GM21737 (cell line): ENCODE measurements around the gene GLDC.
A peak's percentile ranks its signal among the peaks of the same experiment; 100 is the strongest.
"Not testable (repeated sequence)": the region's sequence is repeated elsewhere in the genome, so short reads cannot be mapped to it uniquely, and the experiment has no call there.

ENCODE experiments used
- ATAC-seq: cut with Tn5 transposase; IDR thresholded peaks from one replicate; pipeline ENCODE4 v1.9.1; 2021; ENCODE audit warnings: mild to moderate bottlenecking, moderate library complexity; ENCODE audit not compliant: unreplicated experiment

The GLDC gene

GRCh38 chr9:6625363-6625762 is 20.2 kb downstream of the GLDC start:
- no peak for ATAC-seq

DNA sequence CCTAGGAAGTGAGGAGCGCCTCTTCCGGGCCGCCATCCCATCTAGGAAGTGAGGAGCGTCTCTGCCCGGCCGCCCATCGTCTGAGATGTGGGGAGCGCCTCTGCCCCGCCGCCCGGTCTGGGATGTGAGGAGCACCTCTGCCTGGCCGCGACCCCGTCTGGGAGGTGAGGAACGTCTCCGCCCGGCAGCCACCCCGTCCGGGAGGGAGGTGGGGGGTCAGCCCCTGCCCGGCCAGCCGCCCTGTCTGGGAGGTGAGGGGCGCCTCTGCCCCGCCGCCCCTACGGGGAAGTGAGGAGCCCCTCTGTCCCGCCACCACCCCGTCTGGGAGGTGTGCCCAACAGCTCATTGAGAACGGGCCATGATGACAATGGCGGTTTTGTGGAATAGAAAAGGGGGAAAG is 22.7 kb downstream of the GLDC start:
- not testable (repeated sequence) for ATAC-seq

DNA sequence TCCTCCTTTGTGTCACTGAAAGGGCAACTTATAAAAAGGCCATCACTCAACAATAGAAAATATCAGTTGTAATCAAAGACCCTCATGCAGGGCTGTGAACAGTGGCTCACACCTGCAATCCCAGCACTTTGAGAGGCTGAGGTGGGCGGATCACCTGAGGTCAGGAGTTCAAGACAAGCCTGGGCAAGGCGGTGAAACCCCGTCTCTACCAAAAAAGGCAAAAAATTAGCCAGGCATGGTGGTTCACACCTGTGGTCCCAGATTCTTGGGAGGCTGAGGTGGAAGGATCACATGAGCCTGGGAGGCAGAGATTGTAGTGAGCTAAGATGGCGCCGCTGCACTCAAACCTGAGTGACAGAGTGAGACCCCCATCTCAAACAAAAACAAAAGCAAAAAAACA is 24.7 kb downstream of the GLDC start:
- ATAC-seq, result no peak

DNA sequence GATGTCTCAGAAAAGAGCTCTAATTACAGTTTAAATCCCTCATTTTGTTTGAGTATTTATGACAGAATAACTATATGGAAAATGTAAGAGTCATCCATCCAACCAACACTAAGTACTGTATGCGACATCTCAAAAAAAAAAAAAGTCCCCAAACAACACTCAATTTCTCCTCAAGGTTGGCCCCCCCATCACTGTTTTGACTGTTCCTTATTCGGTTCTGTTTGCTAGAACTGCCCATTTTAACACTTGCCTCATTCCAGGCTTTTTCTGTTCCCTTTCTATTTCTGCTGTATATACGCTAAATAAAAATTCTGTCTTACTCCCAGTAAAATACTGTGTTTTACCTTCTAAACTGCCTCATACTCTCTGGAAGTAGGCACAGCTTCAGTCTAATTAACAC is 25.2 kb downstream of the GLDC start:
- ATAC-seq, result no peak

- no peak for ATAC-seq
Measured at GRCh38 chr9:6619909-6620308, 25.6 kb downstream of the GLDC start.

- no peak for ATAC-seq
Measured at GRCh38 chr9:6616951-6617602, 28.5 kb downstream of the GLDC start.

GRCh38 chr9:6614489-6614888 is 31.0 kb downstream of the GLDC start:
- no peak for ATAC-seq

DNA sequence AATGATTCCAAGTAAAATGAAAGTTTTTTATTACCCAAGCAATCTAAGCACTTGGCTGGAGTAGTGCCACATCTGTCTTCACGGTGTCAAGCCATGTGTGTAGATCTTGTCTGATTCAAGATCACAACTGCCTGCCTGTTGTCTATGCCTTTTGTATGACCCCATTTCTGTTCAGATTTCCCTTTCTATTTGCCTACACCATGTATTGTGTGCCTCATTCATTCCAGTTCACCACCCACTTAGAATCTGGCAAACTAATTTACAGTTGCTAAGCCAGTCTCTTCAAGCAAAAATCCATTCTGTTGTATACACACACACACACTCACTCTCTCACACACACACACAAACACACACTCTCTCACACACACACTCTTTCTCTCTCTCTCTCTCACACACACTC is 33.7 kb downstream of the GLDC start:
- no peak for ATAC-seq

DNA sequence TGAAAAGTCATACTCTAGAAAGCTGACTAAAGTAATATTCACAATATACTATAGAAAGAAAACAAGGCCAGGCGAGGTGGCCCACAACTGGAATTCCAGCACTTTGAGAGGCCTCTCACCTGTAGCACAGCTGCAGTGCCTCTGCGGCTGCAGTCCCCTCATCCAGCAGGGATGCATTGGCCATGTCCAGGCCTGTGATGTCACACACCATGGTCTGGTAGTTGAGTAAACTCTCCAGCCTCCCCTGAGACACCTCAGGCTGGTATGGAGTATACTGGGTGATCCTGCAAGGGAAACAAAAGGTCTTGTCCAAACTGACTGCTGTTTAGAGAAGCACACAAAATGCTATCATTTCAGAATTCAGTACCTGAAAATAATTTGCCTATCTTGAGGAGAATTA is 35.5 kb downstream of the GLDC start:
- ATAC-seq, result no peak

DNA sequence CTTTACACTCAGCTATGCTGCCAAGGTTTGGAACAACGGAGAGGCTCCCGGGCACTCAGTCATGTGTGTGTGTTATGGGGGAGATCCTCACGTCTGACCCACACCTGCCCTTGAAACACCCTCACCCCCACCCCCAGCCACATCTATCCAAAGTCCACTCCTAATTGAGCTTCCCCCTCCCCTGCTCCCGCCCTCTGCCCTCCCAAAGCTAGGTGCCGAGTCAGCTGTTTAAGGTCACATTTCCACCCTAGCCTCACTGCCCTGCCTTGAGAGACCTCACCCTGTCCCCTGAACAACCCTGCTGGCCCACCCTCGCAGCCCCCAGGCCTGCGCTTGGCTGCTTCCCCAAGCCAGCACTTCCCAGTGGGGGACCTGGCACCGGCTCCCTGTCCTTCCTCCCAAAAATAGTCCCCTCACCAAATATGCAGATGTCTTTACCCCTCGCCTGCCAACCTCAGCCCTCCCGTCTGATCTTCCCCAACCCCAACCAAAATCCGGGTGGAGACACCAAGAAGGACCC is 36.0 kb downstream of the GLDC start:
- ATAC-seq, result no peak

GRCh38 chr9:6605202-6605601 is 40.3 kb downstream of the GLDC start:
- ATAC-seq, result peak; percentile 89

- ATAC-seq, result no peak
Measured at GRCh38 chr9:6600426-6600825, 45.1 kb downstream of the GLDC start.

GRCh38 chr9:6600006-6600405 is 45.5 kb downstream of the GLDC start:
- ATAC-seq, result no peak

GRCh38 chr9:6598249-6598725 is 47.2 kb downstream of the GLDC start:
- peak; percentile 96 for ATAC-seq

DNA sequence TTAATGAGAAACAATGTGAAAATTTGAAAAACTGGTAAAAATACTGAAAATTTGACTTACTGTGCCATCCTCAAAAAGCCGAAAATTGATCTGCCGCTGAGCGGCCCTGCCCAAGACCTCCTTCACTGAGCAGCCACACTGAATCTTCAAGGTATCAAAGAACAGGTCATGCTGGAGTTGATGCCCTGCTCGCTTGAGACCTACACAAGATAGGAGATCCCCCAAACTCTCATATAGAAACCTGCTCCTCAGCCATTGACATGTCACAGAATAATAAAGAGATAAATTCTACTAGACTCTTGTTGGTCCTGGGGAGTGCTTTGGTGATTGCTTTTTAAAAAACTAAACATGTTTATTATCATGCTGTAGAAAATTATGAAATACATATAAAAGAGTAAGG is 52.7 kb downstream of the GLDC start:
- ATAC-seq, result no peak

DNA sequence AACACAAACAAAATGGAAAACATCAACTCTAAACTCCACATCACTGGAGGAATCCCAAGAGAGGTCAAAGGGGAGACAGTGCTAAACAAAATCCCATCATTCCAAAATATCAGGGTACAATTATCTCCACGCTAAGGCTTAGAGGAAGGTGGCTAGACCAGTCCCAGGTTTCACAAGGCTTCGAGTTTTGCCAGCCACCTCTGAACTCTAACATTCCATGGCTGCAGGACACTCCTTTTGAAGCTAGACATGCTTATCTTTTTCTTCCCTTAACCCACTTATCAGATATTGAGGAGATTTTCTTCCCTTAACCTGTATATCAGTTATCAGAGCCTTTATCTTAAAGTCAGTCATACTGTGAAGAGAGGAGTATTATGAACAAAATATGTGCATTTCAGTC is 53.3 kb downstream of the GLDC start:
- ATAC-seq, result no peak

DNA sequence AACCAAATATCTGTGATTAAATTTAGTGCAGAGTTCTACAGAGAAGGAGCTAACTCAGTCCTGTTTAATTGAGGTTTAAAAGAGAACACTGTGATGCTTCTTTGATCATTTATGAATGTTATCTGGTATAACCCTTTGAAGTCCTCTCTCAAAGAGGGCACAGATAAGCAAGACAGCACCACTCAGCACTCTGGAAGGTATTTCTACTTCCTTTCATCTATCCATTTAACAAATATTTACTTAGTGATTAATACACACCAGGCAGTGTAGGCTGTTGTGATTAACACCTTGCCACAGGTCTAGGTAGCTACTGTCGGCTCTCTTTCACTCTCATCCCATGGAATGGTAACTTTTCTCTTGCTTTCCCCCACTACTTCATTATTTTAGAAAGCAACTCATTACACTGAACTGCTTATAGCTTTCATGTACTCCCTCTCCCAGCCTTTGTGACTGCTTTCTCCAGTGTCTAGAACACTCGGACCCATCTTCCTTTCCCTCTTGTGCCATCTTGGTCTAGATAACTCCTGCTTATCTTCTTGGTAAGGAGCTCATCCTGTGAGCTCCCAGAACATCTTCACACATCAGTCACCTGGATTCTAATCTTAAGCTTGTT is 54.7 kb downstream of the GLDC start:
- ATAC-seq, result no peak

- no peak for ATAC-seq
Measured at GRCh38 chr9:6590334-6590733, 55.2 kb downstream of the GLDC start.

DNA sequence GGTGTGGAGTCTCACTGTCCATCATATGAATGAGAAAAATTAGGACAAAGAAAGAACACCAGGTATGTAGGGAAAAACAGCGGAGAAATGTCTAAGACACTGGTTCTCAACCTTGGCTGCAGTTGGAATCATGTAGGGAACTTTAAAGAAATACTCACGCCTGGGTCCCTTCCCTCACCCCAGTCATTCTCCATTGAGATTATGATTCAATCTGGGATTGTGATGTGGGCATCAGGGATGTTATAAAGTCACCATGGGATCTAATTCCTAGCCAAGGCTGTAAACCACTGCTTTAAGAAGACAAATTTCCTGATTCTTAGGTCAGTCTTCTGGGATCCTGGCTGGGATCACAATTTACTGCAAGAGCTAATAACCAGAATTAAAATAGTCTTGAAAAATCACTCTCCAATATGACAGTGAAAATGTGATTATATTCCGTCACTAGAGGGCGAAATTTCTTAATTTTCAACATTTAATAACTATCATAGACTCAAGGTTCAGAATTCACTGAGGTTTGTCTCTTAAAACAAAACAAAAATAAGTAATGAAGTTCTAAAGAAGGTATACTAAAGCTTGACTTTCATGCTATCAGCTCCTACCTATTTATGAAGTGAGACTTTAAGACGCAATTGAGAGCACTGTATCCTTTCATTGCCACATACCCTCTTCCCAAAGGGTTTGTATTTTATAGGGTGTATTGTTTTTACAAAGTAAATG is 60.5 kb downstream of the GLDC start:
- no peak for ATAC-seq

DNA sequence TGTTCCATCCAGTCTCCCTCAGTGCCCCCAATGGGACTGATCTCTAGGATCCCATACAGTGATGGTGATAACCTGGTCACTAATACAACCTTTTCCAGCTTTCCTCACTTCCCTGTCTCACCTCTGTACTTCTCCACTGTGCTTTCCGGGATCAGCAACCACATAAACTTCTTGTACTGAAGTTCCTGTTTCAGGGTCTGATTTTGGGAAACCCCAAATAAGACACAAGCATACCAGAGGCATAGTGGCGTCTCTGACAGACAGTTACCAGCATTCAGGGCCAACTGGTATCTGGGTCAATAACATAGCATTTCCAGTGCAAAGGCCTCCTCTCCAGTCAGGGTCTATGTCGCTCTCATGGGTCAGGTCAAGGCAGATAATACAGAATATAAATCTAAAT is 64.3 kb downstream of the GLDC start:
- no peak for ATAC-seq

GRCh38 chr9:6579613-6580012 is 65.9 kb downstream of the GLDC start:
- ATAC-seq, result no peak

DNA sequence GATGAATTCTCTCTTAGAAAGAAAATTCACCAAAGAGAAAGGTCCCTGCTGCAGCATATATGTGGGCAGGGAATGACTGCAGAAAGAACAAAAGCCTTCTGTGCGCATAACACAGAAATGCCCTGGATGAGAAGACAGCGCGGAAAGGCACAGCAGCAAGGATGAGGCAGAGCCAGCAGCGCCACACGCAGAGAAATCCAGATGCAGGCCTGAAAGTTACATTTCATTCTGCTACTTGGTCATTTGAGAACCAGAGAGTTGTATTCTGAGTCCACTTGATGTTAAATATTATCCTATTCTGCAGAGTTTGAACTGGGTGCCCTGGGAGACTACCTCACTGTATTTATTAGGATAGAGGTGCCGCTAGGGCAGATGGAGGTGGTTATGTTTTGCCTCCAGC is 68.5 kb downstream of the GLDC start:
- no peak for ATAC-seq
